GM12878 (cell line): ENCODE results near the gene FSIP1.

ENCODE experiments used
- CTCF ChIP-seq, 3 experiments: IDR thresholded peaks in 2 of 3; conservative IDR thresholded peaks in 1 of 3; 2 replicates each; pipeline ENCODE4 v1.5.1; 2011; ENCODE audit warnings: low read depth in 3 of 3, low read length in 3 of 3, mild to moderate bottlenecking in 3 of 3, control low read depth in 2 of 3, moderate library complexity in 2 of 3, inconsistent platforms in 1 of 3, mixed read lengths in 1 of 3; ENCODE audit not compliant: control insufficient read depth in 2 of 3, insufficient read depth in 1 of 3; ENCODE audit errors: extremely low read depth in 1 of 3
- EZH2 ChIP-seq: IDR thresholded peaks from 2 replicates; pipeline ENCODE4 v1.6.1; 2012; ENCODE audit warnings: low read depth, mild to moderate bottlenecking, control low read depth, inconsistent platforms, low read length, borderline replicate concordance; ENCODE audit not compliant: control insufficient read depth
- HDAC6 ChIP-seq: fragments of 200-600 bp; sonication (generic); IDR thresholded peaks from one replicate; pipeline ENCODE4 v1.8.0; 2017; ENCODE audit warnings: antibody characterized with exemption; ENCODE audit not compliant: unreplicated experiment
- POLR2AphosphoS2 ChIP-seq: IDR thresholded peaks from 2 replicates; pipeline ENCODE4 v1.6.1; 2011; ENCODE audit warnings: low read depth, mild to moderate bottlenecking, low read length, improper control_type of control experiment, moderate library complexity
- POLR2AphosphoS5 ChIP-seq: IDR thresholded peaks from 2 replicates; pipeline ENCODE4 v1.6.1; 2011; ENCODE audit warnings: mild to moderate bottlenecking, low read length, inconsistent platforms
- RFX5 ChIP-seq: IDR thresholded peaks from 2 replicates; pipeline ENCODE4 v1.6.1; 2011; ENCODE audit warnings: low read depth, low read length, improper control_type of control experiment
- SP1 ChIP-seq: IDR thresholded peaks from one replicate; pipeline ENCODE4 v1.6.1; 2011; ENCODE audit warnings: low read depth, low read length

DNA sequence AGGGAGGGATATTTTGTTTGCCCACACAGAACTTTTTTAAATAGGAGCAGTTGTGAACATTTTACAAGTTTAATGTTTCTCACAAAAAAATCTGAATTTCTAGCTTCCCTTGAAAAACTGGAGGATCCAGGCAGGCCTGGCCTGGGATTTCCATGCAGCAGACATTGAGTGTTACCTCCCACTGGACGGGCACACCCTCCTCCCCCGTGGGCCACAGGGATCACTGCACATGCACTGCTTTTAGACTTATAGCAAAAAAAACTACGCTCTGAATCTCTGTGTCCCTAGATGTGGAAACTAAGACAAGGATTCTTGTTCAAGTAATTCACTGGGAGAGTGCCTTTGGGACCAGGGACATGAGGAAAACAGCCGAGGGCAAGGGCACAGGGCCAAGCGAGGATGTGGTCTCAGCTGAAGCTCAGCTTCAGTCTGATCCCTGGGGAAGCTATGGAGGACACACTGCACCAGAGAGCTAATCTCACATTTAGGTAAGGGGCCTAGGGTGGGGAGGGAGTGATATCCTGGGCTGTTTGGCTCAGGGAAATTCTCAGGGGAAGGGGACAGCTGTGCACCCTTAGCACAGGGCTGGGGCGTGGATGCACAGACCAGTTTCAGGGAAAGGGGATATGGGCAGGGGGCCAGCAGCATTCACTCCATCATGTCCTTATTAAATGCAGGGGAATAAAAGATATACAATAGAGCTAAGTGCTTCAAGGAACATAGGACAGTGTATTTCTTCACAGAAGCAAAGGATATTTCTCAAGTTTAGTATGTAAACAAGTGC lies 46.0 kb downstream of the FSIP1 start:
- no peak for TF ChIP-seq HDAC6
- TF ChIP-seq RFX5 = no peak
- no peak for TF ChIP-seq SP1
- TF ChIP-seq EZH2 = no peak
- no peak for TF ChIP-seq CTCF (IDR thresholded peaks at IDR 0.05 in 2 of 3, conservative IDR thresholded peaks at IDR 0.05 in 1 of 3; ENCODE audit: control insufficient read depth in 2 of 3, extremely low read depth in 1 of 3, insufficient read depth in 1 of 3, low read depth in 3 of 3, low read length in 3 of 3)
- no peak for TF ChIP-seq POLR2AphosphoS5
- no peak for TF ChIP-seq POLR2AphosphoS2
